Naive thymus-derived CD4-positive, alpha-beta T cell (primary cell): ENCODE data around the gene CENPA. TPM values are rescaled to one million over a fixed set of nuclear protein-coding genes. Genes with fewer than 3 reads are reported as not detected.

Source experiments
- ATAC-seq: fragments of 150-1000 bp; cut with Tn5 transposase; 2 replicates; pipeline ENCODE4 v1.10.0; 2021; ENCODE audit warnings: mild to moderate bottlenecking, moderate library complexity
- CTCF ChIA-PET: fragments of 350-600 bp; sonication (Branson Sonifier 250); formaldehyde crosslinking; loops from one replicate; lab custom pipeline; 2021; ENCODE audit warnings: antibody characterized with exemption; lab: Charles Lee
- POLR2A ChIA-PET: fragments of 350-600 bp; sonication (Branson Sonifier 250); formaldehyde crosslinking; loops from one replicate; lab custom pipeline; 2021; ENCODE audit warnings: antibody characterized with exemption, inconsistent platforms; lab: Charles Lee
- DNase-seq, 9 donors: peaks; one replicate each; pipeline versions ENCODE4 v3.0.0 to v3.0.0-alpha.2; 2020 to 2022; ENCODE audit warnings: mixed read lengths in 1 of 9
- H3K27ac ChIP-seq: one replicate; pipeline ENCODE4 v1.7.0; 2013; ENCODE audit warnings: mild to moderate bottlenecking, low read depth, low read length, moderate library complexity
- H3K27me3 ChIP-seq, 2 donors: one replicate each; pipeline ENCODE4 v1.7.0; 2013; ENCODE audit warnings: low read length in 2 of 2, mild to moderate bottlenecking in 2 of 2, moderate library complexity in 2 of 2; ENCODE audit not compliant: control insufficient read depth in 2 of 2, insufficient read depth in 2 of 2
- H3K36me3 ChIP-seq, 3 experiments: 1 replicate in 2 of 3; 2 replicates in 1 of 3; pipeline ENCODE4 v1.7.0; 2013; ENCODE audit warnings: low read length in 3 of 3, mild to moderate bottlenecking in 3 of 3, moderate library complexity in 1 of 3; ENCODE audit not compliant: insufficient read depth in 3 of 3, control insufficient read depth in 2 of 3
- H3K4me1 ChIP-seq, 2 donors: one replicate each; pipeline ENCODE4 v1.7.0; 2013; ENCODE audit warnings: low read length in 2 of 2, mild to moderate bottlenecking in 2 of 2, moderate library complexity in 1 of 2; ENCODE audit not compliant: control insufficient read depth in 2 of 2, insufficient read depth in 2 of 2
- H3K4me3 ChIP-seq: 2 replicates; pipeline ENCODE4 v1.7.0; 2013; ENCODE audit warnings: mild to moderate bottlenecking, low read length
- H3K9me3 ChIP-seq, 3 experiments: 1 replicate in 2 of 3; 2 replicates in 1 of 3; pipeline ENCODE4 v1.7.0; 2013; ENCODE audit warnings: low read length in 3 of 3; ENCODE audit not compliant: control insufficient read depth in 2 of 3
- H3K27ac Mint-ChIP-seq, 9 donors: one replicate each; pipeline ENCODE4 v1.8.0; 2020 to 2022; ENCODE audit warnings: mixed read lengths in 9 of 9, mild to moderate bottlenecking in 8 of 9, moderate library complexity in 5 of 9, inconsistent platforms in 2 of 9
- H3K27me3 Mint-ChIP-seq, 5 donors: one replicate each; pipeline ENCODE4 v1.8.0; 2021 to 2022; ENCODE audit warnings: mixed read lengths in 5 of 5, mild to moderate bottlenecking in 1 of 5
- H3K36me3 Mint-ChIP-seq, 5 donors: one replicate each; pipeline ENCODE4 v1.8.0; 2020 to 2022; ENCODE audit warnings: mixed read lengths in 5 of 5, mild to moderate bottlenecking in 3 of 5, inconsistent platforms in 1 of 5
- H3K4me1 Mint-ChIP-seq, 7 donors: one replicate each; pipeline ENCODE4 v1.8.0; 2020 to 2022; ENCODE audit warnings: mixed read lengths in 7 of 7, mild to moderate bottlenecking in 3 of 7, inconsistent platforms in 1 of 7
- H3K4me3 Mint-ChIP-seq, 10 donors: one replicate each; pipeline ENCODE4 v1.8.0; 2020 to 2022; ENCODE audit warnings: mild to moderate bottlenecking in 10 of 10, mixed read lengths in 10 of 10, moderate library complexity in 6 of 10, inconsistent platforms in 2 of 10
- H3K9me3 Mint-ChIP-seq, 11 donors: one replicate each; pipeline ENCODE4 v1.8.0; 2020 to 2022; ENCODE audit warnings: mixed read lengths in 11 of 11, mild to moderate bottlenecking in 4 of 11, inconsistent platforms in 1 of 11, moderate library complexity in 1 of 11
- intact Hi-C, 2 donors: fragments of 100-400 bp; cut with micrococcal nuclease; formaldehyde crosslinking; loops; one replicate each; pipeline ENCODE4 v1.15.1; 2023
- polyA plus RNA-seq, 2 donors: library from polyadenylated mRNA; unstranded; fragments of 300-500 nt; fragmentation: Illumina TruSeq; gene quantifications; one replicate each; pipeline ENCODE4 v1.2.3, GENCODE V29; 2021
- total RNA-seq, 6 experiments: library from RNA in 5 of 6; stranded (reverse) in 5 of 6; gene quantifications; 1 replicate in 5 of 6; 2 replicates in 1 of 6; pipeline ENCODE4 v1.2.3 and lab custom pipeline; 2021 to 2026

CENPA gene
- 10 to 100 TPM in 1 of 5 experiments, under 1 TPM in 2, not detected in 2; 0.37 to 25.6 (median 0.73) TPM for total RNA-seq
- not detected for polyA plus RNA-seq
- not detected for total RNA-seq (lab: John Stamatoyannopoulos, UW)

- ATAC-seq (peak; percentile 100), DNase-seq (peak; percentile 86 to 98 (median 96))
- H3K27ac ChIP-seq, result peak within 1 kb of the TSS; percentile 60
- peak within 1 kb of the TSS; percentile 78 for H3K4me3 ChIP-seq
- Mint-ChIP-seq H3K9me3 (peaks cover 0 to 3% (median 0%) of the 10 kb centered on the region in 11 donors), H3K4me3 (peak within 1 kb of the TSS; percentile 81 to 97 (median 88)), H3K4me1 (peaks cover 10 to 34% (median 11%) of the 10 kb centered on the region in 7 donors), H3K27me3 (peaks cover 0 to 26% (median 24%) of the 10 kb centered on the region in 5 donors), H3K27ac (peak within 1 kb of the TSS; percentile 65 to 97 (median 89)), H3K36me3 (peaks cover 0 to 24% (median 8%) of the 10 kb centered on the region in 5 donors)
- peaks cover 0 to 4% (median 1%) of the 10 kb centered on the region in 3 experiments for H3K36me3 ChIP-seq
- no peaks in the 10 kb centered on the region for H3K27me3 ChIP-seq
- intact Hi-C loops, result loop anchor here (1.0 to 10.0 kb wide), 15 partner anchors 13 to 1111 kb away; partner anchors contain the start of genes AGBL5 (in 2 of the 2), HADHA (in 2 of the 2), HADHB (in 2 of the 2) and SLC35F6 (in 2 of the 2)
- ChIA-PET CTCF (no interaction called here), POLR2A (interaction anchor here (0.5 to 1.0 kb wide), 3 partner anchors 13 to 18 kb away, joined by 3 to 4 read pairs (median 4); no protein-coding TSS in a partner anchor)
- H3K4me1 ChIP-seq, result peaks cover 0 to 4% of the 10 kb centered on the region in 2 donors
- no peaks in the 10 kb centered on the region for H3K9me3 ChIP-seq
Observed at GRCh38 chr2:26785431-26786206, at the start of gene CENPA. Gene CENPA (plus strand): TSS chr2:26786056. CDS start chr2:26786197, 141 bp downstream.

DNA sequence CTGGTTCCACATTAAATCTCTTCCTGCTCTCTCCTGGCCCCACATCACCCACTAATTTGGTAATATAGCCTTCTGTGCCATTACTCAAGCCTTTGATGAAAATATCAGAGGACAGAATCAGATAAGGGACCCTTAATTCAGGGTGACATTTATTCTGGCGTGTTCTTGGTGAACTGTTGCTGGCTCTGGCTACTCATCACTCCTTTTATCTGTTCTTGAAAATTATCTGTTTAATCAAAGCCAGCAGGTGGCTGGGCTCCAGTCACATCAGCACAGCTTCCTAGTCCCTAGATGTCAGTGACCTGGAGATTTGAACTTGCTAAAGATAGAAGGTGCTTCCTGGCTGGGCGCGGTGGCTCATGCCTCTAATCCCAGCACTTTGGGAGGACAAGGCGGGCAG, 48.6 kb upstream of the CENPA start:
- H3K4me1 ChIP-seq, result no peaks in the 10 kb centered on the region
- Mint-ChIP-seq H3K27ac (no peak overlapping the region), H3K4me3 (no peak overlapping the region), H3K27me3 (peaks cover 0 to 7% (median 3%) of the 10 kb centered on the region in 5 donors), H3K4me1 (peaks cover 0 to 10% (median 6%) of the 10 kb centered on the region in 7 donors), H3K9me3 (peaks cover 0 to 1% (median 0%) of the 10 kb centered on the region in 11 donors), H3K36me3 (no peaks in the 10 kb centered on the region)
- no peak for DNase-seq
- intact Hi-C loops, result no loop called here
- ChIA-PET POLR2A (interaction anchor here (0.6 to 0.7 kb wide), 2 partner anchors 16 to 19 kb away, joined by 3 read pairs; no protein-coding TSS in a partner anchor), CTCF (no interaction called here)
- no peak for ATAC-seq
- no peaks in the 10 kb centered on the region for H3K9me3 ChIP-seq
- no peaks in the 10 kb centered on the region for H3K36me3 ChIP-seq
- no peak overlapping the region for H3K4me3 ChIP-seq
- H3K27ac ChIP-seq, result no peak overlapping the region
- no peaks in the 10 kb centered on the region for H3K27me3 ChIP-seq

GRCh38 chr2:26738481-26738880, 47.4 kb upstream of the CENPA start:
- Mint-ChIP-seq H3K4me3 (no peak overlapping the region), H3K9me3 (peaks cover 0 to 1% (median 0%) of the 10 kb centered on the region in 11 donors), H3K4me1 (peaks cover 0 to 10% (median 6%) of the 10 kb centered on the region in 7 donors), H3K27ac (no peak overlapping the region), H3K27me3 (peaks cover 0 to 5% (median 2%) of the 10 kb centered on the region in 5 donors), H3K36me3 (no peaks in the 10 kb centered on the region)
- no peaks in the 10 kb centered on the region for H3K4me1 ChIP-seq
- intact Hi-C loops, result no loop called here
- ATAC-seq (no peak), DNase-seq (no peak)
- H3K36me3 ChIP-seq, result no peaks in the 10 kb centered on the region
- H3K27ac ChIP-seq, result no peak overlapping the region
- H3K4me3 ChIP-seq, result no peak overlapping the region
- H3K27me3 ChIP-seq, result no peaks in the 10 kb centered on the region
- no peaks in the 10 kb centered on the region for H3K9me3 ChIP-seq
- POLR2A ChIA-PET, result no interaction called here
- CTCF ChIA-PET, result no interaction called here

- POLR2A ChIA-PET, result no interaction called here
- Histone ChIP-seq H3K9me3 (no peaks in the 10 kb centered on the region), H3K4me3 (no peak overlapping the region), H3K27me3 (no peaks in the 10 kb centered on the region), H3K4me1 (no peaks in the 10 kb centered on the region), H3K36me3 (no peaks in the 10 kb centered on the region), H3K27ac (no peak overlapping the region)
- H3K27me3 Mint-ChIP-seq, result peaks cover 0 to 4% (median 0%) of the 10 kb centered on the region in 5 donors
- DNase-seq (no peak), ATAC-seq (no peak)
- H3K9me3 Mint-ChIP-seq, result peaks cover 0 to 1% (median 0%) of the 10 kb centered on the region in 11 donors
- H3K36me3 Mint-ChIP-seq, result no peaks in the 10 kb centered on the region
- intact Hi-C loops, result no loop called here
- CTCF ChIA-PET, result no interaction called here
- peaks cover 0 to 10% (median 6%) of the 10 kb centered on the region in 7 donors for H3K4me1 Mint-ChIP-seq
- no peak overlapping the region for H3K4me3 Mint-ChIP-seq
- H3K27ac Mint-ChIP-seq, result no peak overlapping the region
Observed at GRCh38 chr2:26739514-26739913, 46.3 kb upstream of the CENPA start.

- no peaks in the 10 kb centered on the region for H3K9me3 ChIP-seq
- H3K4me1 ChIP-seq, result no peaks in the 10 kb centered on the region
- H3K27me3 Mint-ChIP-seq, result peaks cover 0 to 4% (median 0%) of the 10 kb centered on the region in 5 donors
- intact Hi-C loops, result no loop called here
- peaks cover 0 to 1% (median 0%) of the 10 kb centered on the region in 11 donors for H3K9me3 Mint-ChIP-seq
- POLR2A ChIA-PET, result no interaction called here
- H3K36me3 ChIP-seq, result no peaks in the 10 kb centered on the region
- ATAC-seq (no peak), DNase-seq (no peak)
- H3K4me3 Mint-ChIP-seq, result no peak overlapping the region
- H3K27ac ChIP-seq, result no peak overlapping the region
- H3K36me3 Mint-ChIP-seq, result no peaks in the 10 kb centered on the region
- CTCF ChIA-PET, result no interaction called here
- H3K27me3 ChIP-seq, result no peaks in the 10 kb centered on the region
- peak overlapping the region in 1 of 9 donors; percentile 6 for H3K27ac Mint-ChIP-seq
- H3K4me1 Mint-ChIP-seq, result peaks cover 0 to 10% (median 6%) of the 10 kb centered on the region in 7 donors
- H3K4me3 ChIP-seq, result no peak overlapping the region
Observed at GRCh38 chr2:26740346-26740745, 45.5 kb upstream of the CENPA start.

DNA sequence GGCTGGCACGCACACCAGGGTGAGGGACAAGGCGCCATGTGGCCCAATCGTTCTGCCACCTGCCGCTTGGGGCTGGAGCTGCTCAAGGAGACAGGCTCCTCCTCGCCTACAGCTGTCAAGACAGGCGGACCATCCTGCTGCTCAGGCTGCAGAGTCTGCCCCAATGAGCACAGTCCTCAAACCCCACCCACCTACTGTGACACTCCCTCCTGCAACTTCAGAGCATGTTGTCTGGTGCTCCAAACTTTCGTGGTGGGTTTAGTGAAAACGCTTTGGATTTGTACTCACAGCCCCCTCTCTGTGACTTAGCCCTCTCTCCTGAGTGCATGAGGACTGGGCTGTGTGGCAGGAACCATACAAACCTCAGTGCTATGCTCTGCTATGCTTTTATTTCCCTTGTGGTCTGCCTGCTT, 45.0 kb upstream of the CENPA start:
- Mint-ChIP-seq H3K4me3 (peak overlapping the region in 1 of 10 donors; percentile 2), H3K36me3 (no peaks in the 10 kb centered on the region), H3K27me3 (peaks cover 0 to 4% (median 0%) of the 10 kb centered on the region in 5 donors), H3K9me3 (peaks cover 0 to 1% (median 0%) of the 10 kb centered on the region in 11 donors), H3K4me1 (peaks cover 0 to 10% (median 6%) of the 10 kb centered on the region in 7 donors), H3K27ac (no peak overlapping the region)
- Histone ChIP-seq H3K36me3 (no peaks in the 10 kb centered on the region), H3K27me3 (no peaks in the 10 kb centered on the region), H3K27ac (no peak overlapping the region), H3K4me1 (no peaks in the 10 kb centered on the region), H3K4me3 (no peak overlapping the region), H3K9me3 (no peaks in the 10 kb centered on the region)
- no peak for DNase-seq
- ATAC-seq, result peak; percentile 69
- CTCF ChIA-PET, result no interaction called here
- intact Hi-C loops, result no loop called here
- POLR2A ChIA-PET, result interaction anchor here (0.9 kb wide), 1 partner anchor 23 kb away, joined by 3 read pairs; no protein-coding TSS in a partner anchor
